Spleen (tissue), 7 donors: Measurements from ENCODE around the gene MMP25.

ENCODE experiments used
- CTCF ChIP-seq, 11 experiments: fragments of 200-600 bp in 7 of 11; fragments of 450-650 bp in 4 of 11; sonication (generic) in 4 of 11; IDR thresholded peaks in 8 of 11; conservative IDR thresholded peaks in 3 of 11; 1 replicate in 7 of 11; 2 replicates in 4 of 11; pipeline versions ENCODE4 v1.4.0 to v1.8.0; 2016 to 2021; ENCODE audit warnings: antibody characterized with exemption in 11 of 11, inconsistent platforms in 4 of 11, mild to moderate bottlenecking in 1 of 11
- POLR2A ChIP-seq, 3 donors: fragments of 450-650 bp; IDR thresholded peaks; one replicate each; pipeline ENCODE4 v1.5.1; 2017; ENCODE audit warnings: antibody characterized with exemption in 3 of 3, mild to moderate bottlenecking in 1 of 3
- donor health status: DM: no; HTN: no; CAD: no; lungs with moderate emphysema.
- donor health status: DM: no; HTN: no; CAD: no.
- donor health status: DM: no; HTN: no; CAD: no.

DNA sequence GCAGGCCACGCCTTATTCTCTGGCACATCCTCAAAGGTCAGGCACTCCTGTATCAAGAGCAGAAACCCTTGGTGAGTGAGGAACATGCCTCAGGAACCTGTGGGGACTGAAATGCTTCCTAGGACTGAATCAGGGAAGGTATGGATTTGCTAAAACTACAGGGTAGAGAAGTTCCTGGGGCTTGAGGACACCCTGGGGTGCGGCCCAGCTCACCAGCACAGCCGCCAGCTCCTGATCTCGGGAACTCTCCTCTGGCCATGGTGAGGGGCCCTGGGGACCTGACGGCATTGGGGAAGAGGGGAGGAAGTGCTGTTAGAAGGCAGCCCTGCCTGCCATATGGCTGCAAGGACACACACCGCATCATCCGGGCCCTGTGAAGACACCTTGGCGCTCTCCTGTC lies 45.2 kb downstream of the MMP25 start:
- TF ChIP-seq CTCF (IDR thresholded peaks at IDR 0.05 in 8 of 11, conservative IDR thresholded peaks at IDR 0.05 in 3 of 11) (no peak), POLR2A (IDR thresholded peaks at IDR 0.05) (no peak)
